NB4 (cell line): ENCODE results near the gene RPE.

Experiments
- POLR2A ChIP-seq: IDR thresholded peaks from 2 replicates; pipeline ENCODE4 v1.6.1; 2011; ENCODE audit warnings: mild to moderate bottlenecking; ENCODE audit not compliant: insufficient read length; ENCODE audit errors: extremely low read depth
- TF ChIP-seq, protein P1 (sequence below): IDR thresholded peaks from one replicate; pipeline ENCODE4 v1.5.1; 2012; ENCODE audit warnings: low read depth, low read length

DNA sequence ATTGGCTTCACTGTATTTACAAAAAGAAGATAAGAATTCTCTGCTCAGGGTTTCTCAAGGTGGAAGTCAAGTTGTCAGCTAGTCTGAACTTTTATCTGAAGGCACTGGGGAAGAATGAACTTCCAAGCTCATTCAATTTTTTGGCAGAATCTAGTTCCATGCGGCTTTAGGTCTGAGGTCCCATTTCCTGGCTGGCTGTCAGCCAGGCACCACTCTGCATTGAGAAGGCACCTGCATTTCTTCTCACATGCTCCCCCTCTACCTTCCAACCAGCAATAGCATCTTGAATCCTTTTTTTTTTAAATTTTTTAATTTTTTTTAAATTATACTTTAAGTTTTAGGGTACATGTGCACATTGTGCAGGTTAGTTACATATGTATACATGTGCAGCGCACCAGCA is 46.2 kb upstream of the RPE start:
- TF ChIP-seq, protein P1, sequence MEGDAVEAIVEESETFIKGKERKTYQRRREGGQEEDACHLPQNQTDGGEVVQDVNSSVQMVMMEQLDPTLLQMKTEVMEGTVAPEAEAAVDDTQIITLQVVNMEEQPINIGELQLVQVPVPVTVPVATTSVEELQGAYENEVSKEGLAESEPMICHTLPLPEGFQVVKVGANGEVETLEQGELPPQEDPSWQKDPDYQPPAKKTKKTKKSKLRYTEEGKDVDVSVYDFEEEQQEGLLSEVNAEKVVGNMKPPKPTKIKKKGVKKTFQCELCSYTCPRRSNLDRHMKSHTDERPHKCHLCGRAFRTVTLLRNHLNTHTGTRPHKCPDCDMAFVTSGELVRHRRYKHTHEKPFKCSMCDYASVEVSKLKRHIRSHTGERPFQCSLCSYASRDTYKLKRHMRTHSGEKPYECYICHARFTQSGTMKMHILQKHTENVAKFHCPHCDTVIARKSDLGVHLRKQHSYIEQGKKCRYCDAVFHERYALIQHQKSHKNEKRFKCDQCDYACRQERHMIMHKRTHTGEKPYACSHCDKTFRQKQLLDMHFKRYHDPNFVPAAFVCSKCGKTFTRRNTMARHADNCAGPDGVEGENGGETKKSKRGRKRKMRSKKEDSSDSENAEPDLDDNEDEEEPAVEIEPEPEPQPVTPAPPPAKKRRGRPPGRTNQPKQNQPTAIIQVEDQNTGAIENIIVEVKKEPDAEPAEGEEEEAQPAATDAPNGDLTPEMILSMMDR: no peak
- no peak for TF ChIP-seq POLR2A
